Activated CD4-positive, alpha-beta T cell treated with anti-CD3 and anti-CD28 coated beads, Interleukin-2, amount 50 U/mL, for 48 hours (primary cell): ENCODE measurements around the gene RCC2.
"Not testable (repeated sequence)": the region's sequence is repeated elsewhere in the genome, so short reads cannot be mapped to it uniquely, and the experiment has no call there.

Experiments used
- DNase-seq, 2 experiments: peaks; one replicate each; pipeline ENCODE4 v3.0.0-alpha.2; 2020

Gene RCC2

GRCh38 chr1:17439250-17440073 lies at the start of gene RCC2:
Gene RCC2, minus strand, starts transcription at chr1:17439677. Its CDS starts 1,163 bp downstream, at chr1:17438514.
- peak; percentile 63 to 67 for DNase-seq

GRCh38 chr1:17486242-17486641 lies 46.8 kb upstream of the RCC2 start:
- no peak for DNase-seq

GRCh38 chr1:17485281-17485680 lies 45.8 kb upstream of the RCC2 start:
- peak in 1 of 2 experiments; percentile 17 for DNase-seq

GRCh38 chr1:17481981-17482380 lies 42.5 kb upstream of the RCC2 start:
- not testable (repeated sequence) for DNase-seq

GRCh38 chr1:17480846-17481245 lies 41.4 kb upstream of the RCC2 start:
- DNase-seq, result no peak

- no peak for DNase-seq
Measured at GRCh38 chr1:17475752-17476151, 36.3 kb upstream of the RCC2 start.

- DNase-seq, result not testable (repeated sequence)
Measured at GRCh38 chr1:17474836-17475555, 35.5 kb upstream of the RCC2 start.

- DNase-seq, result no peak
Measured at GRCh38 chr1:17472814-17473213, 33.3 kb upstream of the RCC2 start.

GRCh38 chr1:17471393-17471792 lies 31.9 kb upstream of the RCC2 start:
- DNase-seq, result no peak

- no peak for DNase-seq
Measured at GRCh38 chr1:17470021-17470799, 30.7 kb upstream of the RCC2 start.

- not testable (repeated sequence) for DNase-seq
Measured at GRCh38 chr1:17468357-17469265, 29.1 kb upstream of the RCC2 start.

GRCh38 chr1:17466359-17466758 lies 26.9 kb upstream of the RCC2 start:
- DNase-seq, result no peak

GRCh38 chr1:17465228-17465627 lies 25.8 kb upstream of the RCC2 start:
- DNase-seq, result no peak

GRCh38 chr1:17463991-17464390 lies 24.5 kb upstream of the RCC2 start:
- DNase-seq, result no peak

GRCh38 chr1:17462669-17463068 lies 23.2 kb upstream of the RCC2 start:
- no peak for DNase-seq

GRCh38 chr1:17460219-17460618 lies 20.7 kb upstream of the RCC2 start:
- no peak for DNase-seq

- no peak for DNase-seq
Measured at GRCh38 chr1:17458794-17459193, 19.3 kb upstream of the RCC2 start.

- no peak for DNase-seq
Measured at GRCh38 chr1:17452686-17453085, 13.2 kb upstream of the RCC2 start.

GRCh38 chr1:17452203-17452602 lies 12.7 kb upstream of the RCC2 start:
- DNase-seq, result not testable (repeated sequence)

- no peak for DNase-seq
Measured at GRCh38 chr1:17451731-17452130, 12.3 kb upstream of the RCC2 start.

GRCh38 chr1:17447501-17447992 lies 8.1 kb upstream of the RCC2 start:
- no peak for DNase-seq

- DNase-seq, result no peak
Measured at GRCh38 chr1:17442841-17443240, 3.4 kb upstream of the RCC2 start.
